ENCODE data around the gene EIF2S1. TPM values are rescaled to one million over a fixed set of nuclear protein-coding genes. Genes with fewer than 3 reads are reported as not detected.
"Not testable (repeated sequence)": the region's sequence is repeated elsewhere in the genome, so short reads cannot be mapped to it uniquely, and the experiment has no call there.

The EIF2S1 gene
- polyA plus RNA-seq, 4 donors, result 99.4 to 108 (median 101) TPM

GRCh38 chr14:67410313-67410712, 50.2 kb downstream of the EIF2S1 start:
- DNase-seq (ENCODE audit: low read depth in 4 of 4, low spot score in 3 of 4), result no peak

GRCh38 chr14:67411370-67411769, 51.2 kb downstream of the EIF2S1 start:
- no peak for DNase-seq (ENCODE audit: low read depth in 4 of 4, low spot score in 3 of 4)

GRCh38 chr14:67411820-67412421, 51.8 kb downstream of the EIF2S1 start, which contains the start of gene PLEK2:
Gene PLEK2, minus strand, starts transcription at chr14:67412165. Its CDS starts 106 bp downstream, at chr14:67412059.
- no peak for DNase-seq (ENCODE audit: low read depth in 4 of 4, low spot score in 3 of 4)

GRCh38 chr14:67413806-67414769, 54.0 kb downstream of the EIF2S1 start:
- no peak for DNase-seq (ENCODE audit: low read depth in 4 of 4, low spot score in 3 of 4)

GRCh38 chr14:67415610-67416009, 55.5 kb downstream of the EIF2S1 start:
- DNase-seq (ENCODE audit: low read depth in 4 of 4, low spot score in 3 of 4), result not testable (repeated sequence)

GRCh38 chr14:67416085-67416484, 56.0 kb downstream of the EIF2S1 start:
- DNase-seq (ENCODE audit: low read depth in 4 of 4, low spot score in 3 of 4), result no peak

- no peak for DNase-seq (ENCODE audit: low read depth in 4 of 4, low spot score in 3 of 4)
Observed at GRCh38 chr14:67416810-67417209, 56.7 kb downstream of the EIF2S1 start.

GRCh38 chr14:67417633-67418032, 57.5 kb downstream of the EIF2S1 start:
- no peak for DNase-seq (ENCODE audit: low read depth in 4 of 4, low spot score in 3 of 4)

GRCh38 chr14:67418401-67419191, 58.5 kb downstream of the EIF2S1 start:
- no peak for DNase-seq (ENCODE audit: low read depth in 4 of 4, low spot score in 3 of 4)

GRCh38 chr14:67420102-67420739, 60.1 kb downstream of the EIF2S1 start:
- no peak for DNase-seq (ENCODE audit: low read depth in 4 of 4, low spot score in 3 of 4)

- no peak for DNase-seq (ENCODE audit: low read depth in 4 of 4, low spot score in 3 of 4)
Observed at GRCh38 chr14:67421356-67422224, 61.5 kb downstream of the EIF2S1 start.

- no peak for DNase-seq (ENCODE audit: low read depth in 4 of 4, low spot score in 3 of 4)
Observed at GRCh38 chr14:67423424-67423823, 63.3 kb downstream of the EIF2S1 start.

GRCh38 chr14:67424539-67424938, 64.4 kb downstream of the EIF2S1 start:
- DNase-seq (ENCODE audit: low read depth in 4 of 4, low spot score in 3 of 4), result no peak

- DNase-seq (ENCODE audit: low read depth in 4 of 4, low spot score in 3 of 4), result no peak
Observed at GRCh38 chr14:67425608-67426007, 65.5 kb downstream of the EIF2S1 start.

- DNase-seq (ENCODE audit: low read depth in 4 of 4, low spot score in 3 of 4), result no peak
Observed at GRCh38 chr14:67426161-67426560, 66.0 kb downstream of the EIF2S1 start.

GRCh38 chr14:67426983-67427606, 67.0 kb downstream of the EIF2S1 start:
- peak; percentile 56 to 76 (median 66) for DNase-seq (ENCODE audit: low read depth in 4 of 4, low spot score in 3 of 4)

GRCh38 chr14:67428501-67429031, 68.4 kb downstream of the EIF2S1 start:
- no peak for DNase-seq (ENCODE audit: low read depth in 4 of 4, low spot score in 3 of 4)

- no peak for DNase-seq (ENCODE audit: low read depth in 4 of 4, low spot score in 3 of 4)
Observed at GRCh38 chr14:67429510-67430205, 69.5 kb downstream of the EIF2S1 start.

All from right renal pelvis (tissue), 4 donors.